ENCODE measurements around the gene OLFML1.

GRCh38 chr11:7522121-7522520 lies 36.8 kb downstream of the OLFML1 start:
- TF ChIP-seq CTCF (IDR thresholded peaks at IDR 0.05) (no peak), EZH2phosphoT487 (IDR thresholded peaks at IDR 0.05) (no peak), EZH2 (IDR thresholded peaks at IDR 0.05) (no peak)
